Renal cortical epithelial cell (primary cell): ENCODE measurements around the gene TDRD7. TPM values are rescaled to one million over a fixed set of nuclear protein-coding genes. Genes with fewer than 3 reads are reported as not detected.

Source experiments
- DNase-seq: peaks from one replicate; pipeline ENCODE4 v3.0.0-alpha.2; 2011; ENCODE audit warnings: low read depth
- total RNA-seq: library from RNA; depleted of rRNA; stranded (reverse); fragments of >200 nt; gene quantifications from 2 replicates; pipeline ENCODE4 v1.2.3, GENCODE V29; 2014

TDRD7 gene
- total RNA-seq, 1 donor from 2014 or later, result 17.1 TPM

GRCh38 chr9:97386733-97387503, 25.0 kb upstream of the TDRD7 start:
- peak; percentile 45 for DNase-seq

GRCh38 chr9:97387504-97387886, 24.4 kb upstream of the TDRD7 start:
- DNase-seq, result no peak

GRCh38 chr9:97387936-97388684, 23.8 kb upstream of the TDRD7 start:
- no peak for DNase-seq

GRCh38 chr9:97388721-97389238, 23.1 kb upstream of the TDRD7 start:
- no peak for DNase-seq

- DNase-seq, result no peak
These were observed 22.6 kb upstream of the TDRD7 start for GRCh38 chr9:97389249-97389648.

- no peak for DNase-seq
These were observed 21.0 kb upstream of the TDRD7 start for GRCh38 chr9:97390791-97391406.

- no peak for DNase-seq
These were observed 17.0 kb upstream of the TDRD7 start for GRCh38 chr9:97394881-97395280.

- DNase-seq, result no peak
These were observed 16.2 kb upstream of the TDRD7 start for GRCh38 chr9:97395745-97396144.

- DNase-seq, result no peak
These were observed 15.6 kb upstream of the TDRD7 start for GRCh38 chr9:97396256-97396655.

GRCh38 chr9:97397220-97397619, 14.7 kb upstream of the TDRD7 start:
- DNase-seq, result peak; percentile 44

- DNase-seq, result peak; percentile 91
These were observed 12.7 kb upstream of the TDRD7 start for GRCh38 chr9:97398999-97399758.

GRCh38 chr9:97403746-97404316, 8.1 kb upstream of the TDRD7 start:
- no peak for DNase-seq

GRCh38 chr9:97405551-97405950, 6.3 kb upstream of the TDRD7 start:
- DNase-seq, result no peak

- DNase-seq, result peak; percentile 86
These were observed 5.2 kb upstream of the TDRD7 start for GRCh38 chr9:97406620-97407177.

- DNase-seq, result no peak
These were observed 3.3 kb upstream of the TDRD7 start for GRCh38 chr9:97408562-97408961.

GRCh38 chr9:97411440-97411788, 482 bp upstream of the TDRD7 start:
- DNase-seq, result no peak

GRCh38 chr9:97412626-97413385, 910 bp downstream of the TDRD7 start:
- no peak for DNase-seq

- DNase-seq, result no peak
These were observed 1.6 kb downstream of the TDRD7 start for GRCh38 chr9:97413462-97413861.

- no peak for DNase-seq
These were observed 3.2 kb downstream of the TDRD7 start for GRCh38 chr9:97415146-97415545.

- DNase-seq, result no peak
These were observed 7.0 kb downstream of the TDRD7 start for GRCh38 chr9:97418880-97419279.
